PC-3 (cell line): ENCODE results near the gene ADRA2B. TPM values are rescaled to one million over a fixed set of nuclear protein-coding genes. Genes with fewer than 3 reads are reported as not detected.

ENCODE experiments used
- ATAC-seq: fragments of 200-7000 bp; cut with Tn5 transposase; 2 replicates; pipeline ENCODE4 v1.9.1; 2020; ENCODE audit warnings: mild to moderate bottlenecking, moderate library complexity
- BruUV-seq: library from RNA; stranded (reverse); fragments of 400-500 nt; replicated peaks from 2 replicates; lab custom pipeline; 2021; lab: Mats Ljungman, UMichigan
- CTCF ChIA-PET: fragments of 300-600 bp; sonication (Branson Sonifier 250); formaldehyde crosslinking; loops from one replicate; lab custom pipeline; 2022; ENCODE audit warnings: antibody characterized with exemption; lab: Charles Lee
- POLR2A ChIA-PET: fragments of 300-600 bp; sonication (Branson Sonifier 250); formaldehyde crosslinking; loops from one replicate; lab custom pipeline; 2022; ENCODE audit warnings: antibody characterized with exemption; ENCODE audit not compliant: unreplicated experiment; lab: Charles Lee
- DNase-seq: peaks from one replicate; pipeline ENCODE4 v3.0.0-alpha.2; 2015
- H2AFZ ChIP-seq: fragments of 300-600 bp; sonication (generic); 2 replicates; pipeline ENCODE4 v1.6.0; 2016; ENCODE audit warnings: antibody characterized with exemption, low read length
- H3F3A ChIP-seq: fragments of 300-600 bp; sonication (generic); one replicate; pipeline ENCODE4 v1.6.0; 2017; ENCODE audit warnings: antibody characterized with exemption, low read length, control low read depth, mild to moderate bottlenecking; ENCODE audit not compliant: unreplicated experiment
- H3K27ac ChIP-seq: fragments of 300-600 bp; sonication (generic); 2 replicates; pipeline ENCODE4 v1.5.1; 2016; ENCODE audit warnings: mild to moderate bottlenecking, low read length
- H3K27me3 ChIP-seq: fragments of 300-600 bp; sonication (generic); 2 replicates; pipeline ENCODE4 v1.6.1; 2016; ENCODE audit warnings: low read length, mixed read lengths
- H3K36me3 ChIP-seq: fragments of 300-600 bp; sonication (generic); 2 replicates; pipeline ENCODE4 v1.6.1; 2016; ENCODE audit warnings: low read depth, mixed run types, low read length, mixed read lengths
- H3K4me1 ChIP-seq: fragments of 300-600 bp; sonication (generic); 2 replicates; pipeline ENCODE4 v1.5.1; 2016; ENCODE audit warnings: low read length; ENCODE audit not compliant: insufficient read depth
- H3K4me2 ChIP-seq: fragments of 300-600 bp; sonication (generic); 2 replicates; pipeline ENCODE4 v1.6.0; 2016; ENCODE audit warnings: low read length
- H3K4me3 ChIP-seq: fragments of 300-600 bp; sonication (generic); 2 replicates; pipeline ENCODE4 v1.5.1; 2016; ENCODE audit warnings: mild to moderate bottlenecking, low read length, mixed read lengths
- H3K79me2 ChIP-seq: fragments of 300-600 bp; sonication (generic); 2 replicates; pipeline ENCODE4 v1.6.1; 2017; ENCODE audit warnings: low read length, mixed read lengths
- H3K9ac ChIP-seq: fragments of 300-600 bp; sonication (generic); 2 replicates; pipeline ENCODE4 v1.6.0; 2016; ENCODE audit warnings: mild to moderate bottlenecking, low read length
- H3K9me2 ChIP-seq: fragments of 300-600 bp; sonication (generic); replicated peaks from 2 replicates; pipeline ENCODE4 v1.6.1; 2016; ENCODE audit warnings: mixed run types, low read length, mixed read lengths
- H3K9me3 ChIP-seq: fragments of 300-600 bp; sonication (generic); 2 replicates; pipeline ENCODE4 v1.6.1; 2016; ENCODE audit warnings: low read length, mixed read lengths
- H4K20me1 ChIP-seq: fragments of 300-600 bp; sonication (generic); 2 replicates; pipeline ENCODE4 v1.6.1; 2016; ENCODE audit warnings: low read length, mixed read lengths
- CTCF ChIP-seq: fragments of 300-600 bp; sonication (generic); conservative IDR thresholded peaks from 2 replicates; pipeline ENCODE4 v1.5.1; 2017; ENCODE audit warnings: antibody characterized with exemption, low read depth, mild to moderate bottlenecking, low read length
- EZH2 ChIP-seq: fragments of 300-600 bp; sonication (generic); IDR thresholded peaks from one replicate; pipeline ENCODE4 v1.6.1; 2017; ENCODE audit warnings: antibody characterized with exemption, mild to moderate bottlenecking, low read length; ENCODE audit not compliant: unreplicated experiment
- EZH2phosphoT487 ChIP-seq: fragments of 300-600 bp; sonication (generic); IDR thresholded peaks from 2 replicates; pipeline ENCODE4 v1.6.1; 2018; ENCODE audit warnings: mild to moderate bottlenecking, antibody characterized with exemption, low read length, borderline replicate concordance
- intact Hi-C: fragments of 100-400 bp; cut with micrococcal nuclease; formaldehyde crosslinking; loops from 2 replicates; pipeline ENCODE4 v1.9.0; 2023
- total RNA-seq: library from RNA; depleted of rRNA; stranded (reverse); fragments of >200 nt; gene quantifications from 2 replicates; pipeline ENCODE4 v1.2.3, GENCODE V29; 2014

ADRA2B gene
- total RNA-seq, 1 experiment from 2014 or later: not detected

GRCh38 chr2:96150791-96151594 lies 34.6 kb upstream of the ADRA2B start:
- no peak overlapping the region for H3K4me2 ChIP-seq
- DNase-seq (no peak), ATAC-seq (no peak)
- TF ChIP-seq CTCF (no peak), EZH2phosphoT487 (no peak), EZH2 (no peak)
- POLR2A ChIA-PET: no interaction called here
- intact Hi-C loops: no loop called here
- no peak overlapping the region for H3K9ac ChIP-seq
- no peak overlapping the region for H3K27ac ChIP-seq
- H3K79me2 ChIP-seq: no peaks in the 10 kb centered on the region
- CTCF ChIA-PET: no interaction called here
- no peaks in the 10 kb centered on the region for H3K4me1 ChIP-seq
- no peaks in the 10 kb centered on the region for H3K36me3 ChIP-seq
- H3F3A ChIP-seq: no peaks in the 10 kb centered on the region
- H3K4me3 ChIP-seq: no peak overlapping the region
- no peaks in the 10 kb centered on the region for H3K9me3 ChIP-seq
- no peaks in the 10 kb centered on the region for H4K20me1 ChIP-seq
- H3K27me3 ChIP-seq: no peaks in the 10 kb centered on the region
- no TSS peak for BruUV-seq
- no peaks in the 10 kb centered on the region for H3K9me2 ChIP-seq
- no peak overlapping the region for H2AFZ ChIP-seq

GRCh38 chr2:96150007-96150640 lies 33.8 kb upstream of the ADRA2B start:
- ChIA-PET CTCF (no interaction called here), POLR2A (no interaction called here)
- no peak for TF ChIP-seq EZH2
- TF ChIP-seq EZH2phosphoT487: no peak
- no peak for TF ChIP-seq CTCF
- Histone ChIP-seq H3K27me3 (no peaks in the 10 kb centered on the region), H3K9me3 (no peaks in the 10 kb centered on the region), H2AFZ (no peak overlapping the region), H3K4me1 (no peaks in the 10 kb centered on the region; the same call in 1 of the 2 replicates), H3K4me3 (no peak overlapping the region), H3K79me2 (no peaks in the 10 kb centered on the region), H4K20me1 (no peaks in the 10 kb centered on the region), H3K9ac (no peak overlapping the region), H3K9me2 (no peaks in the 10 kb centered on the region), H3F3A (no peaks in the 10 kb centered on the region), H3K4me2 (no peak overlapping the region), H3K27ac (no peak overlapping the region), H3K36me3 (no peaks in the 10 kb centered on the region)
- DNase-seq: no peak
- BruUV-seq: no TSS peak
- ATAC-seq: no peak
- intact Hi-C loops: no loop called here
